Upper lobe of right lung (tissue), 1 donor: ENCODE measurements around the gene TMEM116. TPM values are rescaled to one million over a fixed set of nuclear protein-coding genes. Genes with fewer than 3 reads are reported as not detected.

Source experiments
- ATAC-seq: fragments of 200-7000 bp; cut with Tn5 transposase; one replicate; pipeline ENCODE4 v1.9.1; 2020; ENCODE audit warnings: mild to moderate bottlenecking, moderate library complexity
- DNase-seq: peaks from one replicate; pipeline ENCODE4 v3.0.0-alpha.2; 2020
- H3K27ac ChIP-seq: fragments of 200-600 bp; one replicate; pipeline ENCODE4 v1.8.0; 2022
- H3K27me3 ChIP-seq: fragments of 200-600 bp; one replicate; pipeline ENCODE4 v1.8.0; 2022; ENCODE audit warnings: mild to moderate bottlenecking
- H3K36me3 ChIP-seq: fragments of 200-600 bp; one replicate; pipeline ENCODE4 v1.8.0; 2022
- H3K4me1 ChIP-seq: fragments of 200-600 bp; one replicate; pipeline ENCODE4 v1.8.0; 2022
- H3K4me3 ChIP-seq: fragments of 200-600 bp; one replicate; pipeline ENCODE4 v1.8.0; 2022; ENCODE audit warnings: mild to moderate bottlenecking
- H3K9me3 ChIP-seq: fragments of 200-600 bp; one replicate; pipeline ENCODE4 v1.8.0; 2022
- intact Hi-C: fragments of 100-400 bp; cut with DNase I; formaldehyde crosslinking; loops from one replicate; pipeline ENCODE4 v1.11.0; 2022
- total RNA-seq: library from RNA; stranded (reverse); fragmentation: NEBNext Ultra II Directional; extraction: Animal tissue kit (Norgen Biotek cat#: 25700); gene quantifications from one replicate; pipeline ENCODE4 v1.2.1, GENCODE V29; 2021
- TF ChIP-seq, protein P1 (sequence below): fragments of 200-600 bp; IDR thresholded peaks from one replicate; pipeline ENCODE4 v1.8.0; 2022; ENCODE audit warnings: antibody characterized with exemption
- donor health status: DM: no; HTN: yes; CAD: no; lungs with severe emphysema.

The TMEM116 gene
- total RNA-seq, 1 donor from 2014 or later = 23.4 TPM

DNA sequence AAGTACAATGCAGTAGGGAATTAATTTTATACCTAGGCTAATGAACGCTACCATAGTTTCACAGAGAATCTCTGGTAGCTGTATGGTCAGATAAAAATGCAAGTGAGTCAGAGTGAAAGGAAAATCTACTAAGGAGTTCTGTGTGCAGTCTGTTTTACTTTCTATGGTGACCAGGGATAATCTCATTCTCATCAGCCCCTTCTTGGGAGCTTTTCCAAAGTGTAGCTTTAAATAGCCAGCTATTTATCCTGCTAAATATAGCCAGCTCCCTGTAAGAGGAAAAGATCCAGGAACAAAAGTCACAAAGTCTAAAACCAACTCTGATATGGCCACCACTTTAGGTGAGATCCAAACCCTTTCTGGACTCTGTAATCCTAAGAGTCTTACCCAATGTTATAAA is 75.5 kb downstream of the TMEM116 start:
- ATAC-seq (no peak), DNase-seq (no peak)
- Histone ChIP-seq H3K4me1 (no peaks in the 10 kb centered on the region), H3K9me3 (no peaks in the 10 kb centered on the region), H3K27me3 (no peaks in the 10 kb centered on the region), H3K36me3 (peaks cover 10% of the 10 kb centered on the region), H3K4me3 (no peak overlapping the region), H3K27ac (no peak overlapping the region)
- TF ChIP-seq, protein P1, sequence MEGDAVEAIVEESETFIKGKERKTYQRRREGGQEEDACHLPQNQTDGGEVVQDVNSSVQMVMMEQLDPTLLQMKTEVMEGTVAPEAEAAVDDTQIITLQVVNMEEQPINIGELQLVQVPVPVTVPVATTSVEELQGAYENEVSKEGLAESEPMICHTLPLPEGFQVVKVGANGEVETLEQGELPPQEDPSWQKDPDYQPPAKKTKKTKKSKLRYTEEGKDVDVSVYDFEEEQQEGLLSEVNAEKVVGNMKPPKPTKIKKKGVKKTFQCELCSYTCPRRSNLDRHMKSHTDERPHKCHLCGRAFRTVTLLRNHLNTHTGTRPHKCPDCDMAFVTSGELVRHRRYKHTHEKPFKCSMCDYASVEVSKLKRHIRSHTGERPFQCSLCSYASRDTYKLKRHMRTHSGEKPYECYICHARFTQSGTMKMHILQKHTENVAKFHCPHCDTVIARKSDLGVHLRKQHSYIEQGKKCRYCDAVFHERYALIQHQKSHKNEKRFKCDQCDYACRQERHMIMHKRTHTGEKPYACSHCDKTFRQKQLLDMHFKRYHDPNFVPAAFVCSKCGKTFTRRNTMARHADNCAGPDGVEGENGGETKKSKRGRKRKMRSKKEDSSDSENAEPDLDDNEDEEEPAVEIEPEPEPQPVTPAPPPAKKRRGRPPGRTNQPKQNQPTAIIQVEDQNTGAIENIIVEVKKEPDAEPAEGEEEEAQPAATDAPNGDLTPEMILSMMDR = no peak
- intact Hi-C loops = no loop called here

DNA sequence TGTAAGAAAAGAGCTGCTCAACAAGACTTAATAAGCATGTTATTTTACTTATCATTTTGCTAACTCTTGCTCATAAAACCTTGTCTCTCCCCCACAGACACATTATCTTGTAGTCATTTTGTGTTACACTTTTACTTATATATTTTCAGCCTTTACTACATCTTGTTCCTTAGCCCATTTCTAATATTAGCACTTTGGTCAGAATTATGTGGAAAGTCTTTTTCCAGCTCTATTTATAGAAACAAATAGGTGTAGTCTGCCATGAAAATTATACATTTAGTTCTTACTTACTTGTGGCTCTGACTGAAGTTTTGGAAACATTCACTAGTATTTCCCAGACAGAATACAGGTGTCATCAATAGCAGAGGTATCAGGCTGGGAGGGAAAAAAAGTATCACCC is 76.1 kb downstream of the TMEM116 start:
- TF ChIP-seq, protein P1 = no peak
- ATAC-seq = no peak
- Histone ChIP-seq H3K4me3 (no peak overlapping the region), H3K36me3 (peaks cover 15% of the 10 kb centered on the region), H3K27me3 (no peaks in the 10 kb centered on the region), H3K27ac (no peak overlapping the region), H3K4me1 (no peaks in the 10 kb centered on the region), H3K9me3 (no peaks in the 10 kb centered on the region)
- no peak for DNase-seq
- intact Hi-C loops = no loop called here

DNA sequence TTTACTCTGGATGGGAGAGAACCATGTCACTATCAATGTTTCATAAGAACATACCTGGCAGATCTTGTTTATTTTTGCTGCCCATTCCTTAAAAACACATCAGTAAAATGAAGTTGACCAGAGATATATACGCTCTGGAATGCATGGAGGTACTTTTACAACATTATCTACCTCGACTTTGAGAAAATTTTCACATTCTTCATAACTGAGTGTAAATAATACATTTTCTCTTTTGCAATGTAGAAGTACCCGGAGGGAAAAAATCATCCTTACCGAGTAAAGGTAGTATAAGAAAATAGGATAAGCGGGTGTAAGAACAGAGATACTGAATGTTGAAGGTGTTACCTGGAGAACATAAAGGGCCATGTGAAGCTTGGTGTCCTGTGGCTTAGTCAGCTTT is 80.7 kb downstream of the TMEM116 start:
- ATAC-seq (no peak), DNase-seq (no peak)
- intact Hi-C loops = no loop called here
- H3K4me3 ChIP-seq = no peak overlapping the region
- no peaks in the 10 kb centered on the region for H3K27me3 ChIP-seq
- no peak overlapping the region for H3K27ac ChIP-seq
- peaks cover 24% of the 10 kb centered on the region for H3K36me3 ChIP-seq
- TF ChIP-seq, protein P1 = no peak
- H3K9me3 ChIP-seq = no peaks in the 10 kb centered on the region
- no peaks in the 10 kb centered on the region for H3K4me1 ChIP-seq

DNA sequence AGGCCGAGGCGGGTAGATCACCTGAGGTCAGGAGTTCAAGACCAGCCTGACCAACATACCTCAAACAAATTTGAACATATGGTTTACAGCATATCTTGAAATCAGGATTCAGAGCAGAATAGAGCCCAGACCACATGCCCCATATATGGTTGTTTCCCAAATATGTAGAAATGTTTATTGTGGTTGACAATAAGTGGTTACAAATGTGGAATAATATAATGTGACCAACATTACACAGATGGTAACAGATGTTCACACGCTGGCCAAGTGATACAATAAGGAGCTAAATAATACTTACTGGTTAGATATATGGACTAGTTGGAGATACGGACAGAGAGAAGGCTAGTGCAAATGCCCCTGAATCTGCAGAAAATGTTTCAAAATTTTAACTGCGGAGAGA is 85.6 kb downstream of the TMEM116 start:
- no peak overlapping the region for H3K4me3 ChIP-seq
- H3K9me3 ChIP-seq = no peaks in the 10 kb centered on the region
- TF ChIP-seq, protein P1 = no peak
- H3K27me3 ChIP-seq = no peaks in the 10 kb centered on the region
- ATAC-seq (no peak), DNase-seq (no peak)
- H3K36me3 ChIP-seq = peaks cover 14% of the 10 kb centered on the region
- intact Hi-C loops = no loop called here
- no peak overlapping the region for H3K27ac ChIP-seq
- no peaks in the 10 kb centered on the region for H3K4me1 ChIP-seq

DNA sequence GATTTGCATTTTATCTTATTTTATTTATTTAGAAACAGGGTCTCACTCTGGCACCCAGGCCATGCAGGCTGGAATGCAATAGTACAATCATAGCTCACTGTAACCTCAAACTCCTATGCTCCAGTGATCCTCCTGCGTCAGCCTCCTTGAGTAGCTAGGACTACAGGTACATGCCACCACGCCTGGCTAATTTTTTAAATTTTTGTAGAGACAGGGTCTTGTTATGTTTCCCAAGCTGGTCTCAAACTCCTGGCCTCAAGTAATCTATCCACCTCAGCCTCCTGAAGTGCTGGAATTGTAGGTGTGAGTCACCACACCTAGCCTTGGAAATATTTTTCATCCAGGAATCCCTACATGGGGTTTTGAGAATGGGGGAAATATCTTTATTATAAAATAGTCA is 86.3 kb downstream of the TMEM116 start:
- DNase-seq = no peak
- Histone ChIP-seq H3K9me3 (no peaks in the 10 kb centered on the region), H3K4me1 (no peaks in the 10 kb centered on the region), H3K36me3 (peaks cover 7% of the 10 kb centered on the region), H3K27me3 (no peaks in the 10 kb centered on the region), H3K4me3 (no peak overlapping the region), H3K27ac (no peak overlapping the region)
- intact Hi-C loops = no loop called here
- TF ChIP-seq, protein P1 = no peak
- no peak for ATAC-seq

DNA sequence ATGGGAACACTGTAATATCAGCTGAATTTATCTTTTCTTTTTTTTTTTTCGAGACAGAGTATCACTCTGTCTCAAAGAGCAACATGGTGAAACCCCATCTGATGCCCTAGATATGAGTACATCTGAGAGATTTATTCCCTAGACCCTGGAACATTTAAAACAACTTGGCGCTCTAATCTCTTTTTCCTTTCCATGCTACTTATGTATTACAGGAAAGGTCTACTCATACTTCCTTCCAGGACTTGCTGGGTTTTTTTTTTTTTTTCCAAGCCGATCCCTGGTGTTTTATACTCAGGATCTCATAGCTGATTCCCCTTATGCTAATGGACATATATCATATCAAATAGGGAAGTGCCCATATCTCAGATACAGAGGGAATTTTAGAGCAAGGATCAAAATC is 87.8 kb downstream of the TMEM116 start:
- Histone ChIP-seq H3K27ac (no peak overlapping the region), H3K36me3 (no peaks in the 10 kb centered on the region), H3K27me3 (no peaks in the 10 kb centered on the region), H3K4me1 (no peaks in the 10 kb centered on the region), H3K9me3 (no peaks in the 10 kb centered on the region), H3K4me3 (no peak overlapping the region)
- TF ChIP-seq, protein P1 = no peak
- DNase-seq = no peak
- intact Hi-C loops = no loop called here
- no peak for ATAC-seq
